ENCODE data around the gene RERE. TPM values are rescaled to one million over a fixed set of nuclear protein-coding genes. Genes with fewer than 3 reads are reported as not detected.

Gene RERE
- total and polyA plus RNA-seq, 12 donors, result 33.4 to 146 (median 72.7) TPM

GRCh38 chr1:8739377-8739776 is 78.1 kb downstream of the RERE start:
- no peak overlapping the region for H3K27ac ChIP-seq
- intact Hi-C loops (cut with DNase I), result loop anchor here in 1 of 2 donors (10.0 kb wide), 1 partner anchor 105 kb away; no protein-coding TSS in a partner anchor

DNA sequence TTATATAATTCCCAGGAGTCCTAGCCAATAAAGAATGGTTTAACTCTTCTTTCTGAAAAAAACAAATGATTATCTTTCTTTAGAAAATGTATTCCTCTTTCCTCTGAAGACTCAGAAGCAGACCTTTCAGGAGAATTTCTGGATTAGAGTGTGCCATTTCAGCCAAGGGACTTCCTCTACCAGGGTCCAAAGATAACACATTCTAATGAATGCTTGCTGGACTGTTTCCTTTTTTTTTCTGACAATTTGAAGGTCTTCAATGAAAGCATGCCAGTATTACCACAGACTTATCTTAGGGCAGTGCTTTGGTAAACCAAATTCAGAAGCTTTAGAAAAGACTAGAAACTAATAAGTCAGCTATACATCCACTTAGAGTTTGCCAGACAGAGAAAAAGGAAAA is 80.5 kb downstream of the RERE start:
- no peak for DNase-seq
- H3K4me3 ChIP-seq, result no peak overlapping the region
- peak overlapping the region in 3 of 5 donors; percentile 6 to 38 (median 32) for H3K27ac ChIP-seq
- H3K9me3 ChIP-seq (replicated peaks in 1 of 3), result no peaks in the 10 kb centered on the region
- intact Hi-C loops (cut with DNase I), result loop anchor here in 1 of 2 donors (10.0 kb wide), 1 partner anchor 108 kb away; no protein-coding TSS in a partner anchor
- no peaks in the 10 kb centered on the region for H3K27me3 ChIP-seq
- H3K4me1 ChIP-seq (replicated peaks in 1 of 2), result peaks cover 11% of the 10 kb centered on the region in 2 donors
- no peak for TF ChIP-seq POLR2A (IDR thresholded peaks at IDR 0.05)
- no peaks in the 10 kb centered on the region for H3K36me3 ChIP-seq (replicated peaks in 1 of 2)

More at GRCh38 chr1:8739377-8739776, 78.1 kb downstream of the RERE start:
- H3K27me3 ChIP-seq, result no peaks in the 10 kb centered on the region
- peaks cover 11% of the 10 kb centered on the region in 2 donors for H3K4me1 ChIP-seq (replicated peaks in 1 of 2)
- WGBS, 4 donors, result 89 to 96% (median 93%) methylated on average over 4 of the region's 4 CpGs
- TF ChIP-seq, protein P1, sequence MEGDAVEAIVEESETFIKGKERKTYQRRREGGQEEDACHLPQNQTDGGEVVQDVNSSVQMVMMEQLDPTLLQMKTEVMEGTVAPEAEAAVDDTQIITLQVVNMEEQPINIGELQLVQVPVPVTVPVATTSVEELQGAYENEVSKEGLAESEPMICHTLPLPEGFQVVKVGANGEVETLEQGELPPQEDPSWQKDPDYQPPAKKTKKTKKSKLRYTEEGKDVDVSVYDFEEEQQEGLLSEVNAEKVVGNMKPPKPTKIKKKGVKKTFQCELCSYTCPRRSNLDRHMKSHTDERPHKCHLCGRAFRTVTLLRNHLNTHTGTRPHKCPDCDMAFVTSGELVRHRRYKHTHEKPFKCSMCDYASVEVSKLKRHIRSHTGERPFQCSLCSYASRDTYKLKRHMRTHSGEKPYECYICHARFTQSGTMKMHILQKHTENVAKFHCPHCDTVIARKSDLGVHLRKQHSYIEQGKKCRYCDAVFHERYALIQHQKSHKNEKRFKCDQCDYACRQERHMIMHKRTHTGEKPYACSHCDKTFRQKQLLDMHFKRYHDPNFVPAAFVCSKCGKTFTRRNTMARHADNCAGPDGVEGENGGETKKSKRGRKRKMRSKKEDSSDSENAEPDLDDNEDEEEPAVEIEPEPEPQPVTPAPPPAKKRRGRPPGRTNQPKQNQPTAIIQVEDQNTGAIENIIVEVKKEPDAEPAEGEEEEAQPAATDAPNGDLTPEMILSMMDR (IDR thresholded peaks at IDR 0.05), result no peak
- TF ChIP-seq POLR2A (IDR thresholded peaks at IDR 0.05), result no peak
- no peak overlapping the region for H3K4me3 ChIP-seq
- no peak for DNase-seq
- H3K9me3 ChIP-seq (replicated peaks in 1 of 3), result no peaks in the 10 kb centered on the region
- no peaks in the 10 kb centered on the region for H3K36me3 ChIP-seq (replicated peaks in 1 of 2)

DNA sequence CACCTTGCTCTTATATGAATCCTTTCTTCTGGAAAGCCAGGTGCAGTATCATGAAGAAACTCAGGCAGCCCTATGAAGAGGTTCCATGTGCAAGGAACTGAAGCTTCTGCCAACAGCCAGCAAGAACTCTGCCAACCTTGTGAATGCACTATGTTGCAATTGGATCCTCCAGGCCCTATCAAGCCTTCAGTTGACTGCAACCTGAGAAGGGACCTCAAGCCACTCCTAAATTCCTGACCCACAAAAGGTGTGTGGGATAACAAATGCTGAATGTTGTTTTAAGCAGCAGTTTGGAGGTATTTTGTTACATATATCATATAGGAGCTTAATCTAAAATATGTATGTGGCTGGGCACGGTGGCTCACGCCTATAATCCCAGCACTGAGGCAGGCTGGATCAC is 84.0 kb downstream of the RERE start:
- no peak for TF ChIP-seq POLR2A (IDR thresholded peaks at IDR 0.05)
- TF ChIP-seq, protein P1 (IDR thresholded peaks at IDR 0.05), result no peak
- 93 to 100% (median 99%) methylated on average over 2 of the region's 2 CpGs for whole genome bisulfite sequencing, 4 donors
- DNase-seq, result peak in 2 of 7 donors; percentile 33 to 36
- Histone ChIP-seq H3K4me3 (no peak overlapping the region), H3K4me1 (replicated peaks in 1 of 2) (peaks cover 11% of the 10 kb centered on the region in 2 donors), H3K27ac (no peak overlapping the region), H3K9me3 (replicated peaks in 1 of 3) (no peaks in the 10 kb centered on the region), H3K36me3 (replicated peaks in 1 of 2) (no peaks in the 10 kb centered on the region), H3K27me3 (no peaks in the 10 kb centered on the region)
- intact Hi-C loops (cut with DNase I), result loop anchor here in 1 of 2 donors (10.0 kb wide), 1 partner anchor 111 kb away; no protein-coding TSS in a partner anchor

- no peak for DNase-seq
- WGBS, 4 donors, result 91 to 99% (median 92%) methylated on average over 4 of the region's 4 CpGs
- no peak overlapping the region for H3K27ac ChIP-seq
- H3K4me3 ChIP-seq, result no peak overlapping the region
- no peaks in the 10 kb centered on the region for H3K27me3 ChIP-seq
- intact Hi-C loops (cut with DNase I), result loop anchor here in 1 of 2 donors (10.0 kb wide), 1 partner anchor 114 kb away; no protein-coding TSS in a partner anchor
- H3K9me3 ChIP-seq (replicated peaks in 1 of 3), result no peaks in the 10 kb centered on the region
- no peaks in the 10 kb centered on the region for H3K36me3 ChIP-seq (replicated peaks in 1 of 2)
- TF ChIP-seq, protein P1 (IDR thresholded peaks at IDR 0.05), result no peak
- no peak for TF ChIP-seq POLR2A (IDR thresholded peaks at IDR 0.05)
- H3K4me1 ChIP-seq (replicated peaks in 1 of 2), result no peaks in the 10 kb centered on the region
Measured at GRCh38 chr1:8731162-8731561, 86.3 kb downstream of the RERE start.

DNA sequence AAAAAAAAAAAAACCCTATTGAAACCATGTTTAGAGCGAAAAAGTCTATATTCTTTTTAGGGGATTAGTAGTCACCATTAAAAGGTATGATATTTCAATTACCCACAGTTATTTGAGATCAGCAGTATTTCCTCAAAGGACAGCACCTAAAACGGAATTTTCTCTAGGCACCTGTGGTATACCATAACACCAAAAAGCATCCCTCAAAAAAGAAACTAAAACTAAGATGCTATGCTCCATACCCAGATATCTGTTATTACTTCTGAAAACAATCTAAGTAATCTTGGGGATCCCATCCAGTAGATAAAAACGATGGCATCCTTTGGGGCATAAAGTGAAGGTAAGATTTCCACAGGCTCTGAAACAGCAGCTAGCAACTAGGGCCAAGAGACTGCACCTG is 89.0 kb downstream of the RERE start:
- intact Hi-C loops (cut with DNase I), result loop anchor here (10.0 kb wide), 2 partner anchors 116 to 164 kb away; no protein-coding TSS in a partner anchor
- DNase-seq, result no peak
- Histone ChIP-seq H3K27me3 (no peaks in the 10 kb centered on the region), H3K36me3 (replicated peaks in 1 of 2) (no peaks in the 10 kb centered on the region), H3K4me1 (replicated peaks in 1 of 2) (no peaks in the 10 kb centered on the region), H3K9me3 (replicated peaks in 1 of 3) (no peaks in the 10 kb centered on the region), H3K4me3 (no peak overlapping the region), H3K27ac (no peak overlapping the region)
- 73 to 86% (median 82%) methylated on average over 3 of the region's 3 CpGs for WGBS, 4 donors
- TF ChIP-seq, protein P1 (IDR thresholded peaks at IDR 0.05), result no peak
- no peak for TF ChIP-seq POLR2A (IDR thresholded peaks at IDR 0.05)

Measured in adrenal gland (tissue), 12 donors.